Femur (tissue), 1 donor: ENCODE data around the gene LRRC14B.
"Not testable (repeated sequence)": the region's sequence is repeated elsewhere in the genome, so short reads cannot be mapped to it uniquely, and the experiment has no call there.

ENCODE experiments used
- DNase-seq: peaks from one replicate; pipeline ENCODE4 v3.0.0-alpha.2; 2017

LRRC14B gene

GRCh38 chr5:243683-244367, 52.5 kb downstream of the LRRC14B start:
- not testable (repeated sequence) for DNase-seq

- DNase-seq: not testable (repeated sequence)
Measured at GRCh38 chr5:245717-246116, 54.4 kb downstream of the LRRC14B start.
